CD14-positive monocyte (primary cell): ENCODE results near the gene TJP1. TPM values are rescaled to one million over a fixed set of nuclear protein-coding genes. Genes with fewer than 3 reads are reported as not detected.

Source experiments
- DNase-seq, 3 donors: peaks; one replicate each; pipeline ENCODE4 v3.0.0-alpha.2; 2011 to 2022
- H2AFZ ChIP-seq: 2 replicates; pipeline ENCODE4 v1.6.0; 2012; ENCODE audit warnings: mild to moderate bottlenecking, low read depth, low read length, inconsistent platforms; ENCODE audit not compliant: insufficient read depth, poor library complexity, severe bottlenecking
- H3K27ac ChIP-seq, 2 donors: 1 replicate in 1 of 2; 2 replicates in 1 of 2; pipeline ENCODE4 v1.5.1; 2012 to 2013; ENCODE audit warnings: low read length in 2 of 2, control low read depth in 1 of 2, inconsistent platforms in 1 of 2, low read depth in 1 of 2, mild to moderate bottlenecking in 1 of 2
- H3K27me3 ChIP-seq, 2 donors: one replicate each; pipeline versions ENCODE4 v1.6.0 to v1.6.1; 2011 to 2013; ENCODE audit warnings: low read length in 2 of 2; ENCODE audit not compliant: control insufficient read depth in 2 of 2, insufficient read depth in 2 of 2
- H3K36me3 ChIP-seq, 2 donors: replicated peaks in 1 of 2; 1 replicate in 1 of 2; 2 replicates in 1 of 2; pipeline versions ENCODE4 v1.5.1 to v1.6.1; 2012 to 2013; ENCODE audit warnings: low read length in 2 of 2, control low read depth in 1 of 2, inconsistent platforms in 1 of 2, mild to moderate bottlenecking in 1 of 2; ENCODE audit not compliant: insufficient read depth in 2 of 2, control insufficient read depth in 1 of 2
- H3K4me1 ChIP-seq, 2 donors: 1 replicate in 1 of 2; 2 replicates in 1 of 2; pipeline versions ENCODE4 v1.5.1 to v1.6.1; 2012 to 2013; ENCODE audit warnings: low read length in 2 of 2, control low read depth in 1 of 2, inconsistent platforms in 1 of 2, mild to moderate bottlenecking in 1 of 2, moderate library complexity in 1 of 2; ENCODE audit not compliant: insufficient read depth in 2 of 2, control insufficient read depth in 1 of 2
- H3K4me2 ChIP-seq: replicated peaks from 2 replicates; pipeline ENCODE3; 2012; ENCODE audit warnings: low read length, moderate library complexity, mild to moderate bottlenecking; ENCODE audit not compliant: poor library complexity, severe bottlenecking; ENCODE audit errors: extremely low read depth
- H3K4me3 ChIP-seq, 3 experiments: fragments of 200-600 bp in 1 of 3; sonication (generic) in 1 of 3; replicated peaks in 1 of 3; 1 replicate in 2 of 3; 2 replicates in 1 of 3; pipeline ENCODE4 v1.5.1; 2011 to 2013; ENCODE audit warnings: low read length in 3 of 3, mild to moderate bottlenecking in 3 of 3, control low read depth in 2 of 3, low read depth in 2 of 3, inconsistent platforms in 1 of 3, moderate library complexity in 1 of 3
- H3K79me2 ChIP-seq: 2 replicates; pipeline ENCODE4 v1.6.0; 2012; ENCODE audit warnings: mild to moderate bottlenecking, control low read depth, inconsistent platforms, low read length, moderate library complexity; ENCODE audit not compliant: insufficient read depth
- H3K9ac ChIP-seq: 2 replicates; pipeline ENCODE4 v1.6.0; 2017; ENCODE audit warnings: low read length, mild to moderate bottlenecking; ENCODE audit not compliant: insufficient read depth, poor library complexity, severe bottlenecking
- H3K9me3 ChIP-seq, 2 donors: replicated peaks in 1 of 2; 1 replicate in 1 of 2; 2 replicates in 1 of 2; pipeline versions ENCODE4 v1.5.1 to v1.6.1; 2012 to 2013; ENCODE audit warnings: low read length in 2 of 2, control low read depth in 1 of 2; ENCODE audit not compliant: control insufficient read depth in 1 of 2, insufficient read depth in 1 of 2
- H4K20me1 ChIP-seq: 2 replicates; pipeline ENCODE4 v1.6.0; 2012; ENCODE audit warnings: mild to moderate bottlenecking, low read length, control low read depth, moderate library complexity; ENCODE audit not compliant: insufficient read depth
- H3K27ac Mint-ChIP-seq, 7 donors: one replicate each; pipeline ENCODE4 v1.8.0; 2020; ENCODE audit warnings: mild to moderate bottlenecking in 7 of 7, mixed read lengths in 7 of 7, moderate library complexity in 6 of 7, inconsistent platforms in 2 of 7
- H3K27me3 Mint-ChIP-seq, 3 donors: one replicate each; pipeline ENCODE4 v1.8.0; 2021 to 2022; ENCODE audit warnings: low read depth in 3 of 3, mild to moderate bottlenecking in 3 of 3, mixed read lengths in 3 of 3, moderate library complexity in 3 of 3, inconsistent platforms in 1 of 3
- H3K36me3 Mint-ChIP-seq, 2 donors: one replicate each; pipeline ENCODE4 v1.8.0; 2020; ENCODE audit warnings: mixed read lengths in 2 of 2, inconsistent platforms in 1 of 2, mild to moderate bottlenecking in 1 of 2
- H3K4me1 Mint-ChIP-seq: one replicate; pipeline ENCODE4 v1.8.0; 2020; ENCODE audit warnings: mild to moderate bottlenecking, mixed read lengths
- H3K4me3 Mint-ChIP-seq, 2 donors: one replicate each; pipeline ENCODE4 v1.8.0; 2020; ENCODE audit warnings: mild to moderate bottlenecking in 2 of 2, mixed read lengths in 2 of 2, moderate library complexity in 1 of 2
- H3K9me3 Mint-ChIP-seq, 7 donors: one replicate each; pipeline ENCODE4 v1.8.0; 2020 to 2022; ENCODE audit warnings: mixed read lengths in 7 of 7, mild to moderate bottlenecking in 6 of 7, moderate library complexity in 6 of 7, inconsistent platforms in 2 of 7
- WGBS: methylation state at CpG from one replicate; pipeline ENCODE4 v1.1.5; 2013; ENCODE audit warnings: missing lambda C conversion rate; ENCODE audit not compliant: insufficient coverage; 5-methylcytosine and 5-hydroxymethylcytosine counted together
- intact Hi-C, 2 donors: fragments of 100-400 bp; cut with micrococcal nuclease; formaldehyde crosslinking; loops; one replicate each; pipeline versions ENCODE4 v1.15.0 to v1.15.1; 2023
- polyA plus RNA-seq, 3 donors: library from polyadenylated mRNA; depleted of rRNA in 1 of 3; unstranded in 2 of 3; stranded (reverse) in 1 of 3; fragments of 300-500 nt in 2 of 3; fragments of >200 nt in 1 of 3; fragmentation: Illumina TruSeq in 2 of 3; gene quantifications; 1 replicate in 2 of 3; 2 replicates in 1 of 3; pipeline ENCODE4 v1.2.3, GENCODE V29; 2012 to 2021
- TF ChIP-seq, protein P1 (sequence below): fragments of 200-600 bp; IDR thresholded peaks from one replicate; pipeline ENCODE4 v1.8.0; 2022; ENCODE audit warnings: antibody characterized with exemption, mild to moderate bottlenecking

Gene TJP1
- polyA plus RNA-seq, 3 donors, result not detected

DNA sequence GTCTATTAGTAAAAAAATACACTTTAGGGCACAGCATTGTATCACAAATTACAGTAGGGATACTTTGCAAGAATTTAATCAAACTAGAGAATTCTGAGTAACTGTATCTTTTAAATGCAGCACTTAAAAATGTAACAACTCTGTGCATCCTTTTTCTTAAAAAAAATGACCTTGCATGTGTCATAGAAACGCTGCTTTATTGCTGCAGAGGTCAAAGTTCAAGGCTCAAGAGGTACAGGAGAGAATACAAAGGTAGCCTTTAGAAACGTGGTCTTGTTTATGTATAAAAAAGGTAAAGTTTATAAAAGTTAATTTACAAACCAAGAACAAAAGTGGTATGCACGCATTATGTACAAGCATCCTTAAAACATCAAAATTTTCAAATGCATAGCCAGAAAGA is 122.0 kb downstream of the TJP1 start:
- Mint-ChIP-seq H3K4me3 (no peak overlapping the region), H3K27ac (no peak overlapping the region), H3K27me3 (peaks cover 0 to 1% (median 0%) of the 10 kb centered on the region in 3 donors), H3K36me3 (no peaks in the 10 kb centered on the region), H3K9me3 (peaks cover 0 to 4% (median 2%) of the 10 kb centered on the region in 7 donors), H3K4me1 (no peaks in the 10 kb centered on the region)
- Histone ChIP-seq H3K36me3 (no peaks in the 10 kb centered on the region), H3K9ac (no peak overlapping the region), H3K4me2 (no peak overlapping the region), H3K9me3 (no peaks in the 10 kb centered on the region), H3K4me1 (no peaks in the 10 kb centered on the region), H3K27me3 (no peaks in the 10 kb centered on the region), H3K79me2 (no peaks in the 10 kb centered on the region), H3K4me3 (no peak overlapping the region), H2AFZ (no peak overlapping the region), H4K20me1 (no peaks in the 10 kb centered on the region), H3K27ac (no peak overlapping the region)
- TF ChIP-seq, protein P1, sequence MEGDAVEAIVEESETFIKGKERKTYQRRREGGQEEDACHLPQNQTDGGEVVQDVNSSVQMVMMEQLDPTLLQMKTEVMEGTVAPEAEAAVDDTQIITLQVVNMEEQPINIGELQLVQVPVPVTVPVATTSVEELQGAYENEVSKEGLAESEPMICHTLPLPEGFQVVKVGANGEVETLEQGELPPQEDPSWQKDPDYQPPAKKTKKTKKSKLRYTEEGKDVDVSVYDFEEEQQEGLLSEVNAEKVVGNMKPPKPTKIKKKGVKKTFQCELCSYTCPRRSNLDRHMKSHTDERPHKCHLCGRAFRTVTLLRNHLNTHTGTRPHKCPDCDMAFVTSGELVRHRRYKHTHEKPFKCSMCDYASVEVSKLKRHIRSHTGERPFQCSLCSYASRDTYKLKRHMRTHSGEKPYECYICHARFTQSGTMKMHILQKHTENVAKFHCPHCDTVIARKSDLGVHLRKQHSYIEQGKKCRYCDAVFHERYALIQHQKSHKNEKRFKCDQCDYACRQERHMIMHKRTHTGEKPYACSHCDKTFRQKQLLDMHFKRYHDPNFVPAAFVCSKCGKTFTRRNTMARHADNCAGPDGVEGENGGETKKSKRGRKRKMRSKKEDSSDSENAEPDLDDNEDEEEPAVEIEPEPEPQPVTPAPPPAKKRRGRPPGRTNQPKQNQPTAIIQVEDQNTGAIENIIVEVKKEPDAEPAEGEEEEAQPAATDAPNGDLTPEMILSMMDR, result no peak
- no peak for DNase-seq
- WGBS, result no CpG with 5 or more reads among the region's 3 CpGs
- intact Hi-C loops, result no loop called here

DNA sequence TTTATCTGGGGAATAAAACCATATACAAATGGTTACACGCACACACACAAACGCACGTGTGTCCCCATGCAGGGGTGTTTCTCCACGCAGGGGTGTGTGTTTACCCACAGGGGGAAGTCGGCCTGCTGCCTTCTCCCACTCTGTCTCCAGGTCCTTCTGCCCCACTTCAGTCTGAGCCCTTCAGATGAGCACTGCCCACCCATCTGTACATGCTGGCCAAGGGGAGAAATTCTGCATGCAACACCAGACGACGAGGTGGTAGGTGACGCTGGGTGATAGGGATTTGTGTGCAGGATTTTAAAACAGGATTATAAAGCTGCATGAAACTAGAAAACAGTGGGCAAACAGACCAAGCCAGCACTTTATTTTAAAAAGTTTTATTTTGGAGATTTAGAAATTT is 122.5 kb downstream of the TJP1 start:
- no peak overlapping the region for H2AFZ ChIP-seq
- TF ChIP-seq, protein P1, result no peak
- H4K20me1 ChIP-seq, result no peaks in the 10 kb centered on the region
- H3K27ac ChIP-seq, result no peak overlapping the region
- Mint-ChIP-seq H3K36me3 (no peaks in the 10 kb centered on the region), H3K27ac (no peak overlapping the region), H3K4me3 (no peak overlapping the region), H3K27me3 (peaks cover 0 to 1% (median 0%) of the 10 kb centered on the region in 3 donors), H3K4me1 (no peaks in the 10 kb centered on the region), H3K9me3 (peaks cover 0 to 4% (median 2%) of the 10 kb centered on the region in 7 donors)
- no peak overlapping the region for H3K4me3 ChIP-seq
- H3K4me1 ChIP-seq, result no peaks in the 10 kb centered on the region
- H3K4me2 ChIP-seq, result no peak overlapping the region
- no peak for DNase-seq
- H3K9ac ChIP-seq, result no peak overlapping the region
- no CpG with 5 or more reads among the region's 8 CpGs for WGBS
- no peaks in the 10 kb centered on the region for H3K27me3 ChIP-seq
- intact Hi-C loops, result no loop called here
- no peaks in the 10 kb centered on the region for H3K79me2 ChIP-seq
- H3K9me3 ChIP-seq, result no peaks in the 10 kb centered on the region
- H3K36me3 ChIP-seq, result no peaks in the 10 kb centered on the region
